Aorta (tissue), 5 donors: ENCODE measurements around the gene GRIN2D. TPM values are rescaled to one million over a fixed set of nuclear protein-coding genes. Genes with fewer than 3 reads are reported as not detected.

ENCODE experiments used
- ATAC-seq: fragments of 200-7000 bp; cut with Tn5 transposase; one replicate; pipeline ENCODE4 v1.9.1; 2022; ENCODE audit warnings: moderate library complexity; ENCODE audit not compliant: low FRiP score
- DNase-seq, 2 donors: peaks; one replicate each; pipeline ENCODE4 v3.0.0-alpha.2; 2020
- H3K27ac ChIP-seq, 2 donors: one replicate each; pipeline ENCODE4 v1.5.1; 2013; ENCODE audit warnings: low read length in 2 of 2, mild to moderate bottlenecking in 2 of 2, moderate library complexity in 2 of 2, control low read depth in 1 of 2, inconsistent platforms in 1 of 2, low read depth in 1 of 2
- H3K27me3 ChIP-seq, 2 donors: one replicate each; pipeline ENCODE4 v1.6.1; 2013; ENCODE audit warnings: control low read depth in 1 of 2, low read length in 1 of 2, mild to moderate bottlenecking in 1 of 2, moderate library complexity in 1 of 2; ENCODE audit not compliant: insufficient read depth in 2 of 2, control insufficient read depth in 1 of 2
- H3K36me3 ChIP-seq, 2 donors: one replicate each; pipeline ENCODE4 v1.6.1; 2013; ENCODE audit warnings: control low read depth in 1 of 2, low read length in 1 of 2, mild to moderate bottlenecking in 1 of 2; ENCODE audit not compliant: insufficient read depth in 2 of 2, control insufficient read depth in 1 of 2
- H3K4me1 ChIP-seq, 2 donors: one replicate each; pipeline ENCODE4 v1.6.1; 2013; ENCODE audit warnings: low read length in 2 of 2, control low read depth in 1 of 2, mild to moderate bottlenecking in 1 of 2, moderate library complexity in 1 of 2; ENCODE audit not compliant: insufficient read depth in 2 of 2, control insufficient read depth in 1 of 2
- H3K4me3 ChIP-seq, 2 donors: one replicate each; pipeline ENCODE4 v1.5.1; 2013; ENCODE audit warnings: low read length in 2 of 2, control low read depth in 1 of 2, mild to moderate bottlenecking in 1 of 2
- H3K9me3 ChIP-seq: one replicate; pipeline ENCODE4 v1.6.1; 2013; ENCODE audit warnings: mild to moderate bottlenecking, low read length; ENCODE audit not compliant: control insufficient read depth
- WGBS, 2 donors: extraction: QIAGEN DNeasy Blood & Tissue Kit; methylation state at CpG; one replicate each; pipeline ENCODE4 v1.1.7; 2013; 5-methylcytosine and 5-hydroxymethylcytosine counted together
- intact Hi-C, 2 donors: fragments of 100-400 bp; cut with DNase I; formaldehyde crosslinking; loops; one replicate each; pipeline versions ENCODE4 v1.14.2 to v1.15.0; 2022
- polyA plus RNA-seq, 2 donors: library from polyadenylated mRNA; stranded (reverse); fragments of 200-250 nt; gene quantifications; one replicate each; pipeline ENCODE4 v1.2.3, GENCODE V29; 2013
- total RNA-seq, 2 donors: library from RNA; stranded (reverse); fragmentation: NEBNext Ultra II Directional; extraction: Animal tissue kit (Norgen Biotek cat#: 25700); gene quantifications; one replicate each; pipeline ENCODE4 v1.2.1, GENCODE V29; 2021
- donor health status: healthy with polysubstance abuse.
- donor health status: Bipolar disorder and iron deficiency.
- donor health status: DM: no; HTN: no; CAD: no.
- donor health status: DM: no; HTN: no; CAD: no.
- donor health status: DM: yes; HTN: yes; CAD: no.

GRIN2D gene
- total and polyA plus RNA-seq, 4 donors: 0.03 to 4.0 (median 0.91) TPM; not detected in 1

GRCh38 chr19:48378194-48378570 is 15.3 kb upstream of the GRIN2D start:
- H3K27ac ChIP-seq: no peak overlapping the region
- no peaks in the 10 kb centered on the region for H3K4me1 ChIP-seq
- H3K36me3 ChIP-seq: no peaks in the 10 kb centered on the region
- DNase-seq: no peak
- no peak overlapping the region for H3K4me3 ChIP-seq
- intact Hi-C loops: no loop called here
- no peaks in the 10 kb centered on the region for H3K27me3 ChIP-seq
- no peaks in the 10 kb centered on the region for H3K9me3 ChIP-seq
- WGBS, 2 donors: 92 to 93% methylated on average over 10 of the region's 10 CpGs
- no peak for ATAC-seq

- 76 to 82% methylated on average over 5 of the region's 5 CpGs for WGBS, 2 donors
- intact Hi-C loops: no loop called here
- Histone ChIP-seq H3K4me1 (no peaks in the 10 kb centered on the region), H3K27ac (no peak overlapping the region), H3K27me3 (no peaks in the 10 kb centered on the region), H3K4me3 (no peak overlapping the region), H3K9me3 (no peaks in the 10 kb centered on the region), H3K36me3 (peaks cover 0 to 3% of the 10 kb centered on the region in 2 donors)
- ATAC-seq (no peak), DNase-seq (no peak)
Observed at GRCh38 chr19:48379058-48379457, 14.4 kb upstream of the GRIN2D start.

- intact Hi-C loops: no loop called here
- Histone ChIP-seq H3K27me3 (no peaks in the 10 kb centered on the region), H3K9me3 (no peaks in the 10 kb centered on the region), H3K36me3 (peaks cover 0 to 10% of the 10 kb centered on the region in 2 donors), H3K4me3 (no peak overlapping the region), H3K27ac (no peak overlapping the region), H3K4me1 (no peaks in the 10 kb centered on the region)
- 79 to 80% methylated on average over 11 of the region's 11 CpGs for WGBS, 2 donors
- DNase-seq (no peak), ATAC-seq (no peak)
Observed at GRCh38 chr19:48381178-48381950, 12.1 kb upstream of the GRIN2D start.

GRCh38 chr19:48382286-48382685 is 11.2 kb upstream of the GRIN2D start:
- H3K9me3 ChIP-seq: no peaks in the 10 kb centered on the region
- DNase-seq: no peak
- no peaks in the 10 kb centered on the region for H3K4me1 ChIP-seq
- peaks cover 0 to 10% of the 10 kb centered on the region in 2 donors for H3K36me3 ChIP-seq
- H3K27me3 ChIP-seq: no peaks in the 10 kb centered on the region
- intact Hi-C loops: no loop called here
- no peak overlapping the region for H3K4me3 ChIP-seq
- ATAC-seq: no peak
- WGBS, 2 donors: 94 to 95% methylated on average over 8 of the region's 8 CpGs
- no peak overlapping the region for H3K27ac ChIP-seq

GRCh38 chr19:48385461-48386087 is 7.9 kb upstream of the GRIN2D start:
- Histone ChIP-seq H3K4me1 (no peaks in the 10 kb centered on the region), H3K27ac (no peak overlapping the region), H3K9me3 (no peaks in the 10 kb centered on the region), H3K27me3 (no peaks in the 10 kb centered on the region), H3K36me3 (peaks cover 0 to 10% of the 10 kb centered on the region in 2 donors), H3K4me3 (no peak overlapping the region)
- DNase-seq: no peak
- WGBS, 2 donors: 88 to 92% methylated on average over 7 of the region's 7 CpGs
- no peak for ATAC-seq
- intact Hi-C loops: no loop called here

- Histone ChIP-seq H3K4me3 (no peak overlapping the region), H3K27ac (no peak overlapping the region), H3K27me3 (no peaks in the 10 kb centered on the region), H3K4me1 (no peaks in the 10 kb centered on the region), H3K36me3 (peaks cover 0 to 10% of the 10 kb centered on the region in 2 donors), H3K9me3 (no peaks in the 10 kb centered on the region)
- DNase-seq (no peak), ATAC-seq (no peak)
- 86 to 92% methylated on average over 3 of the region's 3 CpGs for WGBS, 2 donors
- intact Hi-C loops: no loop called here
Observed at GRCh38 chr19:48386981-48387380, 6.5 kb upstream of the GRIN2D start.

GRCh38 chr19:48390188-48391099 is 3.0 kb upstream of the GRIN2D start:
- H3K27ac ChIP-seq: peak overlapping the region; percentile 28 to 37
- ATAC-seq (peak; percentile 85), DNase-seq (peak; percentile 78 to 89)
- H3K4me3 ChIP-seq: peak overlapping the region; percentile 68 to 92
- WGBS, 2 donors: 1 to 2% methylated on average over 24 of the region's 24 CpGs
- H3K27me3 ChIP-seq: no peaks in the 10 kb centered on the region
- intact Hi-C loops: loop anchor here in 1 of 2 donors (1.0 to 5.0 kb wide), 2 partner anchors 68 to 194 kb away; a partner anchor contains a TSS
- no peaks in the 10 kb centered on the region for H3K4me1 ChIP-seq
- H3K9me3 ChIP-seq: no peaks in the 10 kb centered on the region
- H3K36me3 ChIP-seq: peaks cover 0 to 2% of the 10 kb centered on the region in 2 donors

- peak within 1 kb of the TSS; percentile 68 to 92 for H3K4me3 ChIP-seq
- no peaks in the 10 kb centered on the region for H3K27me3 ChIP-seq
- peak within 1 kb of the TSS; percentile 28 to 37 for H3K27ac ChIP-seq
- DNase-seq: peak; percentile 85 to 92
- ATAC-seq: peak; percentile 95
- H3K9me3 ChIP-seq: no peaks in the 10 kb centered on the region
- intact Hi-C loops: loop anchor here in 1 of 2 donors (1.0 to 5.0 kb wide), 2 partner anchors 69 to 193 kb away; a partner anchor contains a TSS
- 4 to 7% methylated on average over 34 to 42 of the region's 42 CpGs for WGBS, 2 donors
- no peaks in the 10 kb centered on the region for H3K4me1 ChIP-seq
- no peaks in the 10 kb centered on the region for H3K36me3 ChIP-seq
Observed at GRCh38 chr19:48391100-48392005, 2.1 kb upstream of the GRIN2D start, which contains the start of gene KDELR1. Gene KDELR1, minus strand, starts transcription at chr19:48391551. Its CDS starts 193 bp downstream, at chr19:48391358.
